UCSD-AML1 (cell line): Measurements from ENCODE around the gene ELP4.
"Not testable (repeated sequence)": the region's sequence is repeated elsewhere in the genome, so short reads cannot be mapped to it uniquely, and the experiment has no call there.

Source experiments
- DNase-seq: peaks from one replicate; lab custom pipeline; 2025; ENCODE audit not compliant: unreplicated experiment; lab: John Stamatoyannopoulos, UW

The ELP4 gene

GRCh38 chr11:31509429-31510345 is at the start of gene ELP4, which contains the start of gene IMMP1L:
Gene ELP4, plus strand, starts transcription at chr11:31509767. Its CDS starts 18 bp downstream, at chr11:31509785.
Gene IMMP1L, minus strand, starts transcription at chr11:31509622. Its CDS starts 46,346 bp downstream, at chr11:31463276.
- peak; percentile 94 for DNase-seq

- DNase-seq: no peak
Observed at GRCh38 chr11:31464436-31464835, 45.1 kb upstream of the ELP4 start.

- DNase-seq: no peak
Observed at GRCh38 chr11:31474083-31474482, 35.5 kb upstream of the ELP4 start.

DNA sequence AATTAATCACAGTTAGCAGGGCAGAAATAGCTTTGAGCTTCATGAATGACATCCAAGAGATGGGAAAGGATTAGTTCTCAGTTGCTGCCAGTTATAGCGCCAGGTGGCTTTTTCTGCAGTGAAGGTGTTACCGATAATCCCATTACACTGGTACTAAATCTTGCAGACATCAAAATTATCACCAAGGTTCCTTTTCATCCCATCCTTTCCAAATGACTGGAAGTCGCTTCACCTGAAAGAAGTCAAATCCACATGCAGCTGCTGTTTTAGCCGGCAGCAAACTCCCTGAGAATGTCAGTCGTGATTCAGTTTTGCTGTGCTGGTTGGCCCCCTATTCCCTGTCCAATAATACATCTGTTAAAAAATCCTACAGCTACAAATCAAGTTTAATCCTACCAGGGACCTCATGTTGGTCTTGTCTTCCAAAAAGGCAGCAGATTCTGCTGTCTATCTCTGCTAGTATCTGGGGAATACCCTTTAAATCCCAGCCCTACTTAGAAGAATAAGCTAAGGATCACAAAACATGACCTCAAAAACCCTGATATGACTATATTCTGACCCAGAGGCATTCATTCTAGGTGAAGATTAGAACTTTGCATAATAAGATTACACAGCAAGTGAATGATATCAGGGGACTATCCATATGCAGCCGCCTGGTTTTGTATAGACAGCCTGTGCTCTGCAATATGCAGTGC is 31.9 kb upstream of the ELP4 start:
- no peak for DNase-seq

DNA sequence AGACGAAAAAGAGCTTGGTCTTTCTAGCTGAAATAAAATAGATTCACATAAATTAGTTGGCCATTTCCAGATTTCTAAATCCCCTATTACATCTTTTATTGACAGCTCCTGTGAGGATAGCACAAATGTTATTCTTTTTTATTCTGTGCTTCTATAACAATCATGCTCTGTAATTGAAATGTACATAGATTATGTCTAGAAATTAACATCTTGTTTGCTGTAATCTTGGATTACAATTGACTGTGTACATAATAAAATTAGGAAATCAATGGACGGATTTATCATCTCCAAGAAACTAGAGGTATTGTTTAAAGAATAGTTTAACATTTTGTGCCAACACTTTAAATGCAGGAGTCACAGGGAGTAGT is 31.4 kb upstream of the ELP4 start:
- DNase-seq: no peak

DNA sequence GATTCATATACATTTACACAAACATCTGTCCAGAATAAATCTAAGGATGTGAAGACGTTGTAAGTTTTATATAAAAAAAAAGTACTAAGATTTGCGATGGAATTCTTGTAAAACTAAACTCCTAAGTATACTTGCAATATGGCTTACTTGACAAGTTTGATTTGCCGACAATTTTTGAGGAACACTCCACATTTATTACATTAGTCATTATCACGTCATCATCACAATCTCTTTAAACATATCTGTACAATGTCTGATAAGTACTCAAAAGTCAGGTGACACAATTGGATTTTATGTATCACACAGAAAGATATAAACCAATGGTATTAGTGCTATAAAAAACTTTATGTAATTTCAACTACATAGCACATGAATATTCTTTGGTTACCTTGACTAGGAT is 30.5 kb upstream of the ELP4 start:
- no peak for DNase-seq

GRCh38 chr11:31480930-31481329 is 28.6 kb upstream of the ELP4 start:
- no peak for DNase-seq

DNA sequence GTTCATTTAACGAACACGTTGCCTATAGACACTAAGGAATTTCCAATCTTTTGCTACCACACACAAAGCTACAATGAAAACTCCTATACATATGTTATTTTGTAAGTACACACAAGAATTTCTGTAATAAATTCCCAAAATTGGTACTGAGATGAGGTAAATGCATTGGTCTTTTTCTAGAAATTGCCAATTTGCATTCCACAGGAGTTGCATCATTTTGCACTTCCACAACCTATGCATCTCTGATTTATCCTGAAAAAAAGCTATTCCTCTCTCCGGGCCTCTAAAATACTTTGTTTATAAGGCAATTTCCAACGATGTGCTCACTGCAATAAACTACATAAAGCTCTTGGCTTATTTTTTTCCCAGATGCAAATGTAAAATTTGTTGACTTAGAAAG is 25.1 kb upstream of the ELP4 start:
- DNase-seq: no peak

DNA sequence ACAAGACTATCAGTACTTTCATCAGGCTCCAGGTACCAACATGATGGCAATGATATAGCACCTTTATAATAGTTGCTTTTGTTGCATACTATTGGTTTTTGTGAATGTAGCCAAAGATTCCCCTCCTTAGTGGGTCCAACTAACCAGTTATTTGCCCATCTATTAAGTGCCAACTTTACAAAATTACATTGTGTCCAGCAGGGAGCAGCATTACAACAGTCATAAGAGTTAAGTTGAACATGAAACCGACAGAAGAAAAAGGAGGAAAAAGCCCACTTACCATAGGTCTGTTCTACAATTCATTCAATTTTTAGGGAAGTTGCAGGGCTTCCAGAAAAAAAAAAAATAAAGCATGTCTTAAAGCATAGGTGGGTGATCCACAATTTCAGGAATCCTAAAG is 21.7 kb upstream of the ELP4 start:
- no peak for DNase-seq

DNA sequence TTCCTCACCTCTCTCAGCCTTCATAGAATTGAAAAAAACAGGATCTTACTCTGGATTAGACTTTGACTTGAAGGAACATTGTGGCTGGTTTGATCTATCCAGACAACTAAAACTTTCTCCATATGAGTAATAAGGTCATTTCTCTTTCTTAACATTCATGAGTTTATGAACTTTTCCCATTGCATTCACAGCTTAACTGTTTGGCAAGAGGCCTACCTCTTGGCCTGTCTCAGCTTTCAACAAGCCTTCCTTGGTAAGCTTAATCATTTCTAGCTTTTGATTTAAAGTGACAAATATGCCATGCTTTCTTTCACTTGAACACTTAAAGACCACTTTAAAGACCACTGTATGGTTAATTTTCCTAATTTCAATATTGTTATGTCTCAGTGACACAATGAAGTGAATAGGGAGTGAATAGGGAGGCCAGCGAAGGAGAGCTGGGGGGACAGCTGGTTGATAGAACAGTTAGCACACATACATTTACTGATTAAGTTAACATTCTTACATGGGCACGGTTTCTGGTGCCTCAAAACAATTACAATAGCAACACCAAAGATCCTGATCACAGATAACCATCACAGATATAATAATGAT is 17.1 kb upstream of the ELP4 start:
- no peak for DNase-seq

DNA sequence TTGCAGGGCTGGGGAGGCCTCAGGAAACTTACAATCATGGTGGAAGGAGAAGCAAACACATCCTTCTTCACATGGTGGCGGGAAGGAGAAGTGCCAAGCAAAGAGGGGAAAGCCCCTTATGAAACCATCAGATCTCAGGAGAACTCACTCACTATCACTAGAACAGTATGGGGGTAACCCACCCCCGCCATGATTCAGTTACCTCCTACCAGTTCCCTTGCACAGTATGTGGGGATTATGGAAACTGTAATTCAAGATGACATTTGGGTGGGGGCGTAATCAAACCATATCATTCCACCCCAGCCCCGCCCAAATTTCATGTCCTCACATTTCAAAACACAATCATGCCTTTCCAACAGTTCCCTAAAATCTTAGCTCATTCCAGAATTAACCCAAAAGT is 16.3 kb upstream of the ELP4 start:
- DNase-seq: no peak

DNA sequence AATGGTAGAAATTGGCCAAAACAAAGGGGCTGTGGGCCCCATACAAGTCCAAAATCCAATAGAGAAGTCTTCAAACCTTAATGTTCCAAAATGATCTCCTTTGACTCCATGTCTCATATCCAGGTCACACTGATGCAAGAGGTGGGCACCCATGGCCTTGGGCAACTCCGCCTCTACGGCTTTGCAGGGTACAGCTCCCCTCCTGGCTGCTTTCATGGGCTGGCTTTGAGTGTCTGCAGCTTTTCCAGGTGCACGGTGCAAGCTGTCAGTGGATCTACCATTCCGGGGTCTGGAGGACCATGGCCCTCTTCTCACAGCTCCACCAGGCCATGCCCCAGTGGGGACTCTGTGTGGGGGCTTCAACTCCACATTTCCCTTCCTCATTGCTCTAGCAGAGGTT is 15.8 kb upstream of the ELP4 start:
- not testable (repeated sequence) for DNase-seq

GRCh38 chr11:31499576-31500178 is 9.9 kb upstream of the ELP4 start:
- no peak for DNase-seq

GRCh38 chr11:31500560-31500959 is 9.0 kb upstream of the ELP4 start:
- no peak for DNase-seq

- DNase-seq: no peak
Observed at GRCh38 chr11:31509051-31509428, 527 bp upstream of the ELP4 start.

- no peak for DNase-seq
Observed at GRCh38 chr11:31512117-31512516, 2.5 kb downstream of the ELP4 start.

- no peak for DNase-seq
Observed at GRCh38 chr11:31521497-31522150, 12.1 kb downstream of the ELP4 start.

DNA sequence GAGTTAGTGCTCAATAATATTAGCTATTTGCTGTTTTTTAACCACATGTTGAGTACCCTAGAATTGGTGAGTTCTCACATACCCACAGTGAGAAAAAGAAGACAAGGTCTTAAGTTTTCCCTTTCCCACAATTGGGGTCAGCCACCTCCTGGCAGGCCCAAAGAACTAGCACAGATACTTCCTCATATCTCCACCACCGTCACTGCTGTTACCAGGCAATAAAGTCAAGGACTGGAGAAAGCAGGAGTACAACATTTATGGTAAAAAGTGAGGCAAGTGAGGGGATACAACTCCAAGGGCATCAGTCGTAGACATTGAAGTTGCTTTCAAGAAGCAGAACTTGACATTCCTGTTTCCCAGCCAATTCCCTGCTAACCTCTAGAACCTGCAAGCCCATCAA is 19.6 kb downstream of the ELP4 start:
- DNase-seq: no peak

DNA sequence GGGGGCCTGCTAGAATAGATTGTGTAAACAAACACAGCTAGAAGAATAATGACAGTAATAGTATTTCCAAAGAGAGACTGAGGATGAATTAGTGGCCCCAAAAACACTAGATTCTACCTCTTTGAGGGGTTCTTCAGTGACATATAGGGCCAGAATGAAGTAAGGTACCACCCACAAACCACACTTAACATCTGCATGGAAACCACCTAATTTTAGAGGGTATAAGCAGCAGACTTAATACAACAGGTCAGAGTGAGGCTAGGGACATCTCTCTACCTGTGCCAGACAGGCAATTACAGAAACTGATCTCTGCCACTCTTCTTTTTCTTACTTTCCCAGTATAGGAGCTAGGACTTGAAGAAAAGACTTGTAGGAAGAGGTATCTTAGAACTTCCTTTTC is 20.1 kb downstream of the ELP4 start:
- no peak for DNase-seq

- DNase-seq: no peak
Observed at GRCh38 chr11:31531293-31531692, 21.7 kb downstream of the ELP4 start.

- no peak for DNase-seq
Observed at GRCh38 chr11:31535479-31535878, 25.9 kb downstream of the ELP4 start.
